HG02642 (cell line): ENCODE results near the gene PSMA6.
"Not testable (repeated sequence)": the region's sequence is repeated elsewhere in the genome, so short reads cannot be mapped to it uniquely, and the experiment has no call there.

Source experiments
- ATAC-seq: cut with Tn5 transposase; IDR thresholded peaks from one replicate; pipeline ENCODE4 v1.9.1; 2021; ENCODE audit warnings: mild to moderate bottlenecking; ENCODE audit not compliant: unreplicated experiment, poor library complexity

PSMA6 gene

DNA sequence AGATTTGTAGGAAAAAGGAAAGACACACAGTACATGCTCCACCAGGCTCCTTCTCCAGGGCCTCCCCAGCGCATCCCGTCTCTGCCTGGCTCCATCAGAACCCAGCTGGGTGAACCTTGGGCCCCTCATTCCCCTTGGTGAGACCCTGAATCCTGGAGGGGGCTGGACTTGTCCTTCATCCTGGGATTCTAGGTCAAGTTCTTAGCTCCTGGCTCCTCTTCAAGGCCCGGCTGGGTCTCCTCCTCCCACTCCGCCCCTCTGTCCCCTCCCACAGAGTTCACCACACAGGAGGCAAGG, 49.2 kb downstream of the PSMA6 start:
- ATAC-seq, result no peak

DNA sequence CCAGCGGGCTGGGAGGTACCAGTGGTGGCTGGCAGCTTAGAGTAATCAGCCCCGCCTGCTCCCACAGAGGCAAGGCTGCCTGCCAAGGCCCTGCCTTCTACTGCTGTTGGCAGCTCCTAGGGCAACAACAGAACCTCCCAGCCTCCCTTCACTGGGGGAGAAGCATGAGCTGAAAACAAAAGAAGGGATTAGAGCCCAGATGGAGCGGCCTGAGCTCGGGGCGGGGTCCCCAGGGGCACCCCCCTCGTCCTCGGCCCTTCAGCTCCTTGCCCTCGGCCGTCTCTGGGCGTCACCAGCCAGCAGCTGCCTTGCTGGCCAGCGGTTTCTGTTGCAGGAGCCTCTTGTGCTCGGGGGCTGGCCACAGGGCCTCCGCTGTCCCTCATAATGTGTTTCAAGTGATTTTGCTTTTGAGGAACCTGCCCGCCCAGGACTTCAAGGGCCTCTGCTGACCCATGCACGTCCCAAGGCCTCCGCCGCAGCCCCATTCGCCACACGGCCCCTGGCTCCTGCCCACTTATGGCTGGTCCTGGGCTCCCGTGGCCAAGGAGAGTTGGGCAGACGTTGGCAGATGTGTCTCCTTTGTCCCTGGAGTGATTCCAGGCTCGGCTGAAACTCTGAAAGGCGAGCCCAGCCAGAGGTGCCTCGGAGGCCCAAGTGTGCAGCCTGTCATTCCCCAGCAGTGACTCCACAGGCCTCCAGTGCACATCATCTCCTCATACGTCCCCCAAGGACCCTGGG, 49.7 kb downstream of the PSMA6 start:
- no peak for ATAC-seq

DNA sequence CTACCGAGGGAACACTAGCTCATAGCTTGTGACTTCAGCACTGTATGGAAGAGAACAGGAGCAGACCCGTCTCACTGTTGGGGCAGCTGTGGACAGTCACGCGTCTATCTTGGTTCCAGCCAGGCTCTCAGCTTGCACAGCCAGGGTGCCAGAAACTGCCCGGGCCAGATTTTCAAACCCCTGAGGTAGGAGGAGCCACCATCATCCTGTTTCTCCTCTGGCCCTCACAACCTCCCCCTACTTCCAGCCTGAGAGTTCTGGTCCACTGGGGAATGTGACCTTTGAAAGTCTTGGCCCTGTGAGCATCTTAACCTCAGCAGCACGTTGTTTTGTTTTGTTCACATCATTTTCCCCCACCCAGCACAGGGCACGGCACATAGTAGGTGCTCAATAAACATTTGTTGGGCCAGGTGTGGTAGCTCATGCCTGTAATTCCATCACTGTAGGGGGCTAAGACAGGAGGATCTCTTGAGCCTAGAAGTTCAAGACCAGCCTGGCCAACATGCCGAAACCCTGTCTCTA, 50.4 kb downstream of the PSMA6 start:
- ATAC-seq, result no peak

DNA sequence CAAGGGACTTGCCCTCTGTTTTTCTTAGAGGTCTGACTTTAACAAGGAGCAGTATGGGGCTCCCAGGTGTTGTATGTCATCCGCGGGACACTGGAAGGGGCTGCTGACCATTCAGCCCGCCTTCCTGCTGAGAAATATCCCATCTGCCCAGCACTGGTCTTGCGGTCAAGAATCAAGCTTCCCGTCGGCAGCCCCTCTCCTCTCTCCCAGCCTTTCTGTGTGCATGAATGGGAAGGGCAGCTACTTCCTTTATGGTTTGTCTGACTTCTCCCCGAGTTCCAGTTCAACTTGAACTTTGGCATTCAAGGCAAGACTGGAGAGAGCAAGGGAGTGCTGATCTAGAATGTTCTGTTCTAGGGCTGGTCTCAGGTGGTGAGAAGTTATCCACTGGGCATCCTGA, 51.5 kb downstream of the PSMA6 start:
- no peak for ATAC-seq

DNA sequence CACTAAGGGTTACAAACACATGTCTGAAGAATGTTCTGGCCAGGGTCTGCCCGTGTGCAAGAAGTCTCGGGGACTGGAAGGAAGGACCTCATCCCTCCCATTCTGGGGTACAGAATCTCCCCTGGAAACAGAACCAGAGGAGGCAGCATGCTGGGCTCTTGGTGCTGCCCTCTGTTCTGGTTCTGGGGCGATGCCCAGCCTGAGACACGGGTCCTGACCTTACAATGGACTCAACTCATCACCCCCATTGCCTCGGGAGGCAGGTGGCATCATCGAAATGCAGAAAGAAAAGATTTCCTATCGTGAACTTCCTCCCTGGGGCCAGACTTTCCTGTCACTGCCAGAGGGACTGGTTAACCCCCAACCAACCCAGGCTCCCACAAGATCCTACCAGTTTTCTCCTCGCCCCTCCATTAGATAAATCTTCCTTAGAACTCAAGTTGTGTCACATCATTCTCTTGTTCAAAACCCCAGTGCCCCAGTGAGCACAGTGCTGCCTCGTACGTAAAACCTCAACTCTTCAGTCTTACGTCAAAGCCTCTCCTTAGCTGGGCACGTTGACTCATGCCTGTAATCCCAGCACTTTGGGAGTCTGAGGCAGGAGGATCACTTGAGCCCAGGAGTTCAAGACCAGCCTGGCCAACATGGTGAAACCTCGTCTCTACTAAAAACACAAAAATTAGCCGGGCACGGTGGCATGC, 52.1 kb downstream of the PSMA6 start:
- ATAC-seq, result no peak

DNA sequence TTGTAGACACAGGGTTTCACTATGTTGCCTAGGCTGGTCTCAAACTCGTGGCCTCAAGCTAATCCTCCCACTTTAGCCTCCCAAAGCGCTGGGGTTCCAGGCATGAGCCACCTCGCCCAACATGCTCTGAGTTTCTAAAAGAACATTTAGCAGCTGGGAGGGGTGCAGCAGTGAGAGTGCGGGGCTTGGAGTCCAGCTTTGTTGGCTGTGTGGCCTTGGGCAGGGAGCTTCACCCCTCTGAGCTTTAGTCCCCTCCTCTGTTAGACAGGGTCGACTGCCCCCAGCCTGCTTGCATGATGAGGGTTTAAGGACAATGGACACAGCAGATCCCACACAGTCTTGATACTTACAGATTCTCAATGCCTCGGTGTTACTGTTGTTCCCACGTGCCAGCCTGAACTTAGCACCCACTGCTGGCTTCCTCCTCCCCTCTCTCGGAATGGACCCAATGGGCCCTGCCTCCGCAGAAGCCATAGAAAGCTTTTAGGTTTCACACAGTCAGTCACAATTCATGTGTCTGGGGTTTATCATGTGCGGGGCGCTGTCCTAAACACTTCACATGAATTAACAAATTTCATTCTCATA, 54.6 kb downstream of the PSMA6 start:
- no peak for ATAC-seq

DNA sequence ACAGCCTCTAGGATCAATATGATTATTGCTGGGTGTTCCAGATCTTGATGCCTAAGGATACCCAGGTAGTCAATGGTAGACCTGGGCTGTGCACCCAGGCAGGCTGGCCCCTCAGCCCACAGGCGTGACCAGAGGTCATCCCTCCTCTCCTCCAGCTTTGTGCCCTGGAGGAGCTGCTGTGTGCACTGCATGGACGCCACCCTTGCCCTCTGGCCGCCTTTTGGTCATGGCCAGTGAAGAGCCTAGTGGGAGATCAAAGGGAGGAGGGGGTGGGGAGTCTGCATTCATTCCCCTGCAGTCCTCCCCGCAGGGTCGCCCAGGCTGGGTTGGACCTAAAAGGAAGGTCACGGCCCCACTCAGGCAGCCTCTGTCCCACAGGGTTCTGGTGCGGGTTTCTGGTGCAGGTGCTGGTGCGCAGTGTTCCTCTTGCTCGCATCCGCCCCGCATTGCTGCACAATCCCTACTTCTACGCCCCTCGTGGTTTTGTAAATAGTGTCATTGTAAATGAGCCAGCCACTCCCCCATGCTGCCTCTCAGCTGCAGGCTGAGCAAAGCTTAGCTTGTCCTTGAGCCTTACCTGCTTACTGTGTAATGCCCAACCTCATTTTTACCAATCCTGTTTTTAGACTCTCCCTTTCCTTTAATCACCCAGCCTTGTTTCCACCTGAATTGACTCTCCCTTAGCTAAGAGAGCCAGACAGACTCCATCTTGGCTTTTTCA, 55.3 kb downstream of the PSMA6 start:
- ATAC-seq, result no peak

DNA sequence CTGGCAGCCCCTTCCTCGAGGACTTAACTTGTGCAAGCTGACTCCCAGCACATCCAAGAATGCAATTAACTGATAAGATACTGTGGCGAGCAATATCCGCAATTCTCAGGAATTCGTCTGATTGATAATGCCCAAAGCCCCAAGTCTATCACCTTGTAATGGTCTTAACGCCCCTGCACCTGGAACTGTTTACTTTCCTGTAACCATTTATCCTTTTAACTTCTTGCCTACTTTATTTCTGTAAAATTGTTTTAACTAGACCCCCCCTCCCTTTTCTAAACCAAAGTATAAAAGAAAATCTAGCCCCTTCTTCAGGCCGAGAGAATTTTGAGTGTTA, 55.8 kb downstream of the PSMA6 start:
- not testable (repeated sequence) for ATAC-seq

DNA sequence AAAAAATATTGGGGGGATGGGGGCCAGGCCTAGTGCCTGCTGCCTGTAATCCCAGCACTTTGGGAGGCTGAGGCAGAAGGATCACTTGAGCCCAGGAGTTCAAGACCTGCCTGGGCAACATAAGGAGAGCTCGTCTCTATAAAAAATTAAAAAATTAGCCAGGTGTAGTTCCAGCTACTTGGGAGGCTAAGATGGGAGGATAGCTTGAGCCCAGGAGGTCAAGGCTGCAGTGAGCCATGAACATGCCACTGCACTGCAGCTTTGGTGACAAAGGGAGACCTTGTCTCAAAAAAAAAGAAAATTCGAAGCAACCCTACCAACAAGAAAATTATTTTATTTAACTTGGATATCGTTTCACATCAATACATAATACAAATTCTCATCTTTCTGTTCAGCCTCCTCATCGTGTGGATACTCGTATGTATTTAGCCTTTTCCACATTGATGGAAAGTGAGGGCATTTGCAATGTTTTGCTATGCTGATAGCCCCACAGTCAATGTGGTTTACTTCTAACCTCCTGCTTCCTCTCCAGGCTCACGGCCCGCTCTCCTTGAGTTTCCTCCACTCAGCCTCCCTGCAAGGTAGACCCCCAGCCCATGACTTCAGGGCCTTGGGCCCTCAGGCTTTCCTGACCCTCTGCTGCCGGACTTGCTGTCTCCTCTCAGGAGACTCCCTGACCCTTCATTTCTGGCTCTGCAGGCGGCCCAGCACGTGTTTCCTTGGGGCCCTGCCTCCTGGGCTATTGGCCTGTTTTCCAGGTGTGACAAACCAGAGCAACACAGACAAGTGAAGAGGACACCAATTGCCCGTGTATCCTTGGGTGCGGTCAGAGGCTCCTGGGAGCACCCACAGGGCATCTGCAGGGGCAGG, 57.5 kb downstream of the PSMA6 start:
- no peak for ATAC-seq

DNA sequence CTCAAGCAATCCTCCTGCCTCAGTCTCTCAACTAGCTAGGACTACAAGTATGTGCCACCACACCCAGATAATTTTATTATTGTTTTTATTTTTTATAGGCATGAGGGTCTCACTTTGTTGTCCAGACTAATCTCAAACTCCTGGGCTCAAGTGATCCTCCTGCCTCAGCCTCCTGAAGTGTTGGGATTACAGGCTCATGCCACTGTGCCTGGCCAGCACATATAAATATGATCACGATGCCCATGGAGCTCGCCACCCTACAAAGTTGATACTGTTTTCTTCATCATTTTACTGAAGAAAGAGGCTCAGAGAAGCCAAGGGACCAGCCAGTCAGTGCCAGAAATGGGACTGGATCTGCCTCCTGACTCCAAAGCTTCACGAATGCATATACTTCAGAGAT, 59.3 kb downstream of the PSMA6 start:
- no peak for ATAC-seq

DNA sequence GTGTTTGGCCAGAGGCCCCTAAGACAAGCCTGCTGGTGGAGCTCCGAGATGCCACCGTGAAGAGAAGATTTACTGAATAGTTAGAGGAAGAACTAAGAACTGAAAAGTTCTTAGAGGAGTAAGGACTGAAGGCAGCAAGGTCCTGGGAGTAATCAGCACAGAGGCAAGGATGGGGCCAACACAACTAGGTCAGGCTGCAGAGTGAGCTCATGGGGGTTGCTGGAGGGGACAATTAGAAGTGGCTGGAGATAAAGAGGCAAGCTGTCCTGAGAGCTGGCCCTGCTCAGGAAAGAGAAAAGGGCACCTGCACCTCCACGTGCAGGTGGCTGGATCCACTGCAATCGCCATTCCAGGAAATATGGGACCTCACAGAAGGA, 59.7 kb downstream of the PSMA6 start:
- ATAC-seq, result no peak

DNA sequence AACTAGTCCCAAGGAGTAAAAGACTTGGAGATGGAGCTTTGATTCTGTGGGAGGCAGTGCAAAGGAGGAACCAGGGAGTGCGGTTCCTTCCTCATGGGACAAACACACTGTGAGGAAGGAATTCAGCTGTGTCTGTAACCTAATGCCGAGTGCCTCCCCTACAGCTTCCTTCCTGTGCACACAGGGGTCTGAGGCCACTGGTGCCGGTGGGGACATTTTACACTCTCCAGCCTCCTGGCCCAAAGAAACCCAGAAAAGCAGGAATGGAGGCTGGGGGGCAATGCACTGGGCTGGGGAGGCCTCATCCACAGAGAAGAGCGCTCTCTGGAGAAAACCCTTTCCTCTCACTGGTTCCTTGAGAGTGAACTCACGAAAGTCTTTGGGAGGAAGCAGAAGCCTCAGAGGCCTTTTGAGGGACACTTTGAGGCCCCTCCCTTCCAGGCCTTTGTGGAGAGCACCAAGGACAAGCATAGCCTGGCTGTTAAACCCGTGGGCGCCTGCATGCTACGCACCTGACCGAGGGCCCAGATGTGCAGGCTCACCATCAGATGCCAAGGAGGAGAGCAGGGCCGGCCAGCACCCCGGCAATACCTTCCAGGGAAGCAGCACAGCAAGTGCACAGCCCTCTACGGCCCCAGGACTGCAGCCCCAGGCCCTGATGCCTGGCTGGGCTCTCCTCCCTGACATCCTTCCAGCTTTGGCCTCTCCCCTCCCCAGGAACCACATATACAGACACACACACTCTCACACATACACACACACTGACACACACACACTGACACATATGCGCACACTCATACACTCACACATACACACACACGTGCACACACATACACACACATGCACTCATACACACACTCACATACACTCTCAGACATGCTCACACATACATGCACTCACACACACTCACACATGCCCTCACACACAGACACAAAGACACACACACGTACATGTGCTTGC, 60.4 kb downstream of the PSMA6 start:
- no peak for ATAC-seq

DNA sequence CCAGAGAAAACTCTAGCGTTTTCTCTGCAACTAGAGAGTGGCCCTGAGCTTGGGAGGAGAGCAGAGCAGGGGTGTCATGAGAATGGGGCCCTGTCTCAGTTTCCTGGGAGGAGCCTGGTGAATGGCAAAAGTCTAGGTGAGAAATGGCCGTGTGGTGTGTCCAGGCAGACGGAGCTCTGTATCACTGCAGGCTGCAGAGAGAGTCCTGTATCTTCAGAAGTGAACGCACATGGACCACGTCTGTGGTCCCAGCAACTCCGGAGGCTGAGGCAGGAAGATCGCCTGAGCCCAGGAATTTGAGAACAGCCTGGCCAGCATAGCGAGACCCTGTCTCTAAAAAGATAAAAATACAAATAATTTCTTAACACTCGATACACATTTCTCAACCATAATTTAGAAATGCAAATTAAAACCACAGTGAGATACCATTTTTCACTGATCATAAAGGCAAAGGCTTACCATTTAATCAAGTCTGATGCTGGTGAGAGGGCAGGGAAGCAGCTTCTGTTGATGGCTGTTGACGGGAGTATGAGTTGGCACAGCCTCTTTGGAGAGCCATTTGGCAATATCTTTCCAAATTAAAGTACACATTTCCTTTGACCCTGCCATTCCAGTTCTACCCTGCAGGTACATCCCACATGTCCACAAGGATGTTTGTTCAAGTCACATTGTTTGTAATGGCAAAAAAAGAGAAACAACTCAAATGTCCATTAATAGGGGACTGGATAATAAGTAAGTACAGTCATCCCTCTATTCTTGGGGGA, 61.4 kb downstream of the PSMA6 start:
- ATAC-seq, result no peak

DNA sequence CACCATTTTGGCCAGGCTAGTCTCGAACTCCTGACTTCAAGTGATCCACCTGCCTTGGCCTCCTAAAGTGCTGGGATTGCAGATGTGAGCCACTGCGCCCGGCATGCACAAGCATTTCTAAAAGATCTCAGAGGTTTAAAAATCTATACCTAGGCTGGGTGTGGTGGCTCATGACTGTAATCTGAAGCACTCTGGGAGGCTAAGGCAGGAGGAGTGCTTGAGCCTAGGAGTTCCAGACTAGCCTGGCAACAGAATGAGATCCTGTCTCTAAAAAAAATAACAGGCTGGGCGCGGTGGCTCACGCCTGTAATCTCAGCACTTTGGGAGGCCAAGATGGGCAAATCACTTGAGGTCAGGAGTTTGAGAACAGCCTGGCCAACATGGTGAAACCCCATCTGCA, 63.1 kb downstream of the PSMA6 start:
- ATAC-seq, result not testable (repeated sequence)

DNA sequence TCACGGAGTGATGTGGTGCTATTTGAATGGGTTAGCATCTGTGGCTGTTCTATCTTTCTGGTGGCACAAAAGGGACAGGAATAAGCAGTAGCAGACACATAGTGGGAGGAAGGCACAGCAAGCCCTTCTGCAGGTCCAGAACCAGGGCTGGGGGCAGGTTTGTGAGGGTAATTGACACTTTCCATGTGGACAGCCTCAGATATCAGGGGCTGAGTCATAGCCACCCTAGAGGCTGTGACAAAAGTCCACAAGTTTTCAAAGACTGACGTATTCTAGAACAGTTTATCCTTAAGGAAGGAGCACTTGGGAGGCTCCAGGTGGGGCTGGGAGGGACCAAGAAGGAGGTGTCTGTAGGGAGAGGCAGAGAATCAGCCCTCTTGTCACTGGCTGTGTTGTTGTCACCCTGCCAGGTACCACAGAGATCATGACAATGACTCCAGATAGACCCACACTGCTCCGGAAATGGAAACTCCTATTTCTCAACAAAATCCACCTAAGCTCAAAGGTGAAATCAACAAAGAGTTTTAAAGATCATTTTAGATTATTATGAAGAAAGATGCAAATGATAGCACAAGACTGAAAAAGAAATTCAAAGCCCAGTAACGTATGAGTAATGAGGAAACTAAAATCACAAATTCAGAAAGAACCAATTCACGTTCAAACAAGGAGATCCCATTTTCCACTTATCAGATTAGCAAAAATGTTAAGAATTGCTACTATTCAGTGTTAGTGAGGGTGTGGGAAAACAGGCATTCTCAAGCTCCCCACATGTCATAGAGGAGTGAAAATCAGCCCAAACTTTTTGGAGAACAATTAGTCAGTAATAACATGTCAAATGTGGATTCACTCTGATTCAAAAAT, 64.0 kb downstream of the PSMA6 start:
- no peak for ATAC-seq

DNA sequence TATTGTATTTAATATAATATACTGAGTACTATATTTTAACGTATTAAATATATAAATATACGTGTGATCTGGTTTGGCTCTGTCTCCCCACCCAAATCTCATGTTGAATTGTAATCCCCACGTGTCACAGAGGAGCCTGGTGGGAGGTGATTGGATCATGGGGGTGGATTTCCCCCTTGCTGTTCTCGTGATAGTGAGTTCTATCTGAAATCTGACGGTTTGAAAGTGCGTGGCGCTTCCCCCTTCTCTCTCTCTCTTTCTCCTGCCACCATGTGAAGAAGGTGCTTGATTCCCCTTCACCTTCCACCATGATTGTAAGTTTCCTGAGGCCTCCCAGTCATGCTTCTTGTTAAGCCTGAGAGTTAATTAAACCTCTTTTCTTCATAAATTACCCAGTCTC, 67.5 kb downstream of the PSMA6 start:
- ATAC-seq, result not testable (repeated sequence)

DNA sequence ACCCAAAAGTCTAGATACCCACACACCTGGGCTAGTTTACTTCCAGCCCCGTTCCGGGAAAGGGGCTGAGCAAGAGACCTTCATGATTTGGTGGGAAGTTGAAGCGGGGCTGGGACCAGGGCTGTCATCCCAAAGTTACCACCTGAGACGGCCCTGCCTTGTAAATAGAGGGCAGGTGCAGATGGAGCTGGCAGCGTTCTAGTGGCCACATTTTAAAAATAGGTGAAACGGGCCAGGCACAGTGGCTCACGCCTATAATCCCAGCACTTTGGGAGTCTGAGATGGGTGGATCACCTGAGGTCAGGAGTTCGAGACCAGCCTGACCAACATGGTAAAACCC, 68.9 kb downstream of the PSMA6 start:
- ATAC-seq, result no peak

DNA sequence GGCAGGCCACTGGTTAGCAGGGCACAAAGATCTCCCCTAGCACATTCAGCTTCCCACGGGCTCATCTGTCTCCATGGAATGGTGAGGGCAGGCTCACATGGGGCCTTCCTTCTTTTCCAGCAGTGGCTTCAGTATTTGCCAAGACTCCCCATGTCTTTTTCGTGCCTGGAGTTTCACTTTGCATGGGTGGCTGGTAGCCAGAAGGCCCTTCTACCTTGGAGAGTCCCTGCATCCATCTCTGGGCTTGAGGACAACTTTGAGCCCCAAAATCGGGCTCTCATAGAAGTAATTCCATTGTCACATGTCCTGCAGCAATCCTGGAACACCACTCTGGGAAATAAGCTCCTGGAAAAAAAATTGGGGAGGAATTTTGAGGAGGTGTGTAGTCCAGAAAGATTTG, 70.3 kb downstream of the PSMA6 start:
- ATAC-seq, result no peak
